Lower lobe of right lung (tissue), 2 donors: Measurements from ENCODE around the gene KMT2B. TPM values are rescaled to one million over a fixed set of nuclear protein-coding genes. Genes with fewer than 3 reads are reported as not detected.

ENCODE experiments used
- ATAC-seq, 2 donors: fragments of 200-7000 bp; cut with Tn5 transposase; one replicate each; pipeline ENCODE4 v1.9.1; 2020 to 2022; ENCODE audit warnings: mild to moderate bottlenecking in 2 of 2, moderate library complexity in 2 of 2
- DNase-seq: peaks from one replicate; pipeline ENCODE4 v3.0.0-alpha.2; 2020
- H3K27ac ChIP-seq: fragments of 200-600 bp; one replicate; pipeline ENCODE4 v1.8.0; 2022
- H3K27me3 ChIP-seq: fragments of 200-600 bp; one replicate; pipeline ENCODE4 v1.8.0; 2022; ENCODE audit warnings: low read depth
- H3K36me3 ChIP-seq: fragments of 200-600 bp; one replicate; pipeline ENCODE4 v1.8.0; 2022; ENCODE audit warnings: mild to moderate bottlenecking
- H3K4me1 ChIP-seq: fragments of 200-600 bp; one replicate; pipeline ENCODE4 v1.8.0; 2022
- H3K4me3 ChIP-seq: fragments of 200-600 bp; one replicate; pipeline ENCODE4 v1.8.0; 2022; ENCODE audit warnings: mild to moderate bottlenecking
- H3K9me3 ChIP-seq: fragments of 200-600 bp; one replicate; pipeline ENCODE4 v1.8.0; 2022
- CTCF ChIP-seq: fragments of 200-600 bp; IDR thresholded peaks from one replicate; pipeline ENCODE4 v1.8.0; 2022; ENCODE audit warnings: antibody characterized with exemption, mild to moderate bottlenecking
- intact Hi-C: fragments of 100-400 bp; cut with DNase I; formaldehyde crosslinking; loops from one replicate; pipeline ENCODE4 v1.11.0; 2022
- total RNA-seq: library from RNA; stranded (reverse); fragmentation: NEBNext Ultra II Directional; extraction: Animal tissue kit (Norgen Biotek cat#: 25700); gene quantifications from one replicate; pipeline ENCODE4 v1.2.1, GENCODE V29; 2021
- donor health status: DM: no; HTN: yes; CAD: no; lungs with severe emphysema.

The KMT2B gene
- total RNA-seq, 1 donor from 2014 or later = 37.2 TPM

DNA sequence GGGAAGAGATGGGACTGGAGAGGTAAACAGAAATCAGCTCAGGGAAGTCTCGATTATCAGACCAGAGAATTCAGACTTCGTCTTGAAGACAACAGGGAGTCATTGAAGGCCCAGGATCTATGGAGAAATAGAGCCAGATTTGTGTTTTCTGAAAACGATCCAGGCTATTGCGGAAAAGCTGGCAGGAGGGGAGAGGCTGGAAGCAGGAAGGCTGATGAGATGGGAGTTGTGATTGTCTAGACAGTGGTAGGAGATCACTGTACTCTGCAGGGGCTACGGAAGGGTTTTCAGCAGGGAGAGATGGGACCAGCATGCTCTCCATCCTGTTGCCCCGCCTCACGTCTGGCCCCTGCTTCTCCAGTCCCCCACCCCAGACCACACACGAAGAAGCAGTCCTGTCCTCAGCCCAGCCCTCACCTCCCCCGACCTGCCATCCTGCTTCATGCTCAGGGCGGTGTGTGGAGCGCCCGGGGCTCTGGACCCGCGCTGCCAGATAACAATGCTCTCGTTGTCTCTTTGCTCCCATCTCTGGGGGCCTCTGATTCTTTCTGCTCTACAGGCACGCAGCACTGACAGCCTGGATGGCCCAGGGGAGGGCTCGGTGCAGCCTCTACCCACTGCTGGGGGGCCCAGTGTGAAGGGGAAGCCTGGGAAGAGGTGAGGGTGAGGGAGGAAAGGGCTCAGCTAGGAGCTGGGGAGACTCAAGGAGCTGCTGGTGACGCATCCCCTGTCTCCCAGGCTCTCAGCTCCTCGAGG lies 59.5 kb downstream of the KMT2B start:
- ATAC-seq (no peak), DNase-seq (no peak)
- Histone ChIP-seq H3K36me3 (peaks cover 13% of the 10 kb centered on the region), H3K27ac (no peak overlapping the region), H3K9me3 (no peaks in the 10 kb centered on the region), H3K27me3 (no peaks in the 10 kb centered on the region), H3K4me3 (no peak overlapping the region), H3K4me1 (peaks cover 17% of the 10 kb centered on the region)
- intact Hi-C loops = no loop called here
- no peak for TF ChIP-seq CTCF

DNA sequence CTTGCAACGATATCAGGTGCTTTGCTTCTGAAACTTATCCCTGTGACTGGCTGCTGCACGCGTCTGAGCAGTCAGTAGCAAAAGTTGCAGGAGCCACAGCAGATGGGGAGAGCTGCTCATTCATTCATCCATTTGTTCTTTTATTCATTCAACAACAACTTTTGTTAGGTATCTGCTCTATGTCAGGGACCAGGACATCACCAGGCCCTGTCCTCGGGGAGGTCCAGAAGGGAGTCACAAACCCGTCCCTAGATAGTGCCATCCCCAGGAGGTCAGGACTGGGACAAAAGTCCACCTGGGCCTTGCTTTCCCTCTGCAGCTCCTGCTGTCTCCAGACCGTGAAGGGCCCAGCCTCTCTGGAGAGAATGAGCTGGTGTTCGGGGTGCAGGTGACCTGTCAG lies 60.2 kb downstream of the KMT2B start:
- peaks cover 17% of the 10 kb centered on the region for H3K4me1 ChIP-seq
- no peak for ATAC-seq
- no peak overlapping the region for H3K27ac ChIP-seq
- DNase-seq = no peak
- H3K36me3 ChIP-seq = peaks cover 13% of the 10 kb centered on the region
- no peaks in the 10 kb centered on the region for H3K27me3 ChIP-seq
- no peak overlapping the region for H3K4me3 ChIP-seq
- intact Hi-C loops = no loop called here
- H3K9me3 ChIP-seq = no peaks in the 10 kb centered on the region
- TF ChIP-seq CTCF = no peak

- Histone ChIP-seq H3K27ac (no peak overlapping the region), H3K4me3 (no peak overlapping the region), H3K27me3 (no peaks in the 10 kb centered on the region), H3K4me1 (peaks cover 17% of the 10 kb centered on the region), H3K9me3 (no peaks in the 10 kb centered on the region), H3K36me3 (peaks cover 13% of the 10 kb centered on the region)
- TF ChIP-seq CTCF = no peak
- DNase-seq (no peak), ATAC-seq (no peak)
- intact Hi-C loops = no loop called here
These were observed 61.2 kb downstream of the KMT2B start for GRCh38 chr19:35779033-35779432.

- intact Hi-C loops = no loop called here
- no peaks in the 10 kb centered on the region for H3K27me3 ChIP-seq
- no peak overlapping the region for H3K27ac ChIP-seq
- DNase-seq = no peak
- TF ChIP-seq CTCF = no peak
- no peak overlapping the region for H3K4me3 ChIP-seq
- H3K4me1 ChIP-seq = peaks cover 11% of the 10 kb centered on the region
- no peak for ATAC-seq
- peaks cover 13% of the 10 kb centered on the region for H3K36me3 ChIP-seq
- no peaks in the 10 kb centered on the region for H3K9me3 ChIP-seq
These were observed 62.3 kb downstream of the KMT2B start for GRCh38 chr19:35780058-35780457.

- TF ChIP-seq CTCF = no peak
- H3K9me3 ChIP-seq = no peaks in the 10 kb centered on the region
- DNase-seq = no peak
- H3K27ac ChIP-seq = no peak overlapping the region
- no peak overlapping the region for H3K4me3 ChIP-seq
- H3K36me3 ChIP-seq = peaks cover 13% of the 10 kb centered on the region
- ATAC-seq = no peak
- H3K27me3 ChIP-seq = no peaks in the 10 kb centered on the region
- H3K4me1 ChIP-seq = peaks cover 10% of the 10 kb centered on the region
- intact Hi-C loops = no loop called here
These were observed 62.9 kb downstream of the KMT2B start for GRCh38 chr19:35780717-35781116.
